ENCODE measurements around the gene ADAMTSL3. TPM values are rescaled to one million over a fixed set of nuclear protein-coding genes. Genes with fewer than 3 reads are reported as not detected.

Gene ADAMTSL3
- polyA plus RNA-seq, 1 experiment, result 0.05 TPM

- POLR2A ChIA-PET, result no interaction called here
- H3K27me3 ChIP-seq (ENCODE audit: control insufficient read depth, insufficient read depth, low read length), result no peaks in the 10 kb centered on the region
- no peak overlapping the region for H3K4me3 ChIP-seq (ENCODE audit: low read depth, low read length)
- no peak for TF ChIP-seq CTCF (IDR thresholded peaks at IDR 0.05; ENCODE audit: low read depth, low read length)
- no peaks in the 10 kb centered on the region for H3K9me3 ChIP-seq (ENCODE audit: control insufficient read depth, insufficient read depth, low read length)
- CTCF ChIA-PET, result no interaction called here
- no peak overlapping the region for H3K27ac ChIP-seq (ENCODE audit: low read depth, low read length)
- DNase-seq (ENCODE audit: low read depth, low spot score), result no peak
These were observed 56.5 kb downstream of the ADAMTSL3 start for GRCh38 chr15:83710452-83710851.

GRCh38 chr15:83711236-83711635, 57.3 kb downstream of the ADAMTSL3 start:
- Histone ChIP-seq H3K4me3 (ENCODE audit: low read depth, low read length) (no peak overlapping the region), H3K9me3 (ENCODE audit: control insufficient read depth, insufficient read depth, low read length) (no peaks in the 10 kb centered on the region), H3K27ac (ENCODE audit: low read depth, low read length) (no peak overlapping the region), H3K27me3 (ENCODE audit: control insufficient read depth, insufficient read depth, low read length) (no peaks in the 10 kb centered on the region)
- no peak for DNase-seq (ENCODE audit: low read depth, low spot score)
- no peak for TF ChIP-seq CTCF (IDR thresholded peaks at IDR 0.05; ENCODE audit: low read depth, low read length)
- CTCF ChIA-PET, result no interaction called here
- POLR2A ChIA-PET, result no interaction called here

GRCh38 chr15:83713242-83713641, 59.3 kb downstream of the ADAMTSL3 start:
- POLR2A ChIA-PET, result no interaction called here
- TF ChIP-seq CTCF (IDR thresholded peaks at IDR 0.05; ENCODE audit: low read depth, low read length), result no peak
- CTCF ChIA-PET, result no interaction called here

GRCh38 chr15:83714939-83715628, 61.2 kb downstream of the ADAMTSL3 start:
- Histone ChIP-seq H3K4me3 (ENCODE audit: low read depth, low read length) (no peak overlapping the region), H3K27me3 (ENCODE audit: control insufficient read depth, insufficient read depth, low read length) (no peaks in the 10 kb centered on the region), H3K9me3 (ENCODE audit: control insufficient read depth, insufficient read depth, low read length) (no peaks in the 10 kb centered on the region), H3K27ac (ENCODE audit: low read depth, low read length) (no peak overlapping the region)
- DNase-seq (ENCODE audit: low read depth, low spot score), result no peak
- POLR2A ChIA-PET, result no interaction called here
- CTCF ChIA-PET, result interaction anchor here (1.5 kb wide), 1 partner anchor 320 kb away, joined by 3 read pairs; no protein-coding TSS in a partner anchor
- TF ChIP-seq CTCF (IDR thresholded peaks at IDR 0.05; ENCODE audit: low read depth, low read length), result no peak

More at GRCh38 chr15:83713242-83713641, 59.3 kb downstream of the ADAMTSL3 start:
- H3K9me3 ChIP-seq (ENCODE audit: control insufficient read depth, insufficient read depth, low read length), result no peaks in the 10 kb centered on the region
- no peak overlapping the region for H3K27ac ChIP-seq (ENCODE audit: low read depth, low read length)
- DNase-seq (ENCODE audit: low read depth, low spot score), result no peak
- no peak overlapping the region for H3K4me3 ChIP-seq (ENCODE audit: low read depth, low read length)
- no peaks in the 10 kb centered on the region for H3K27me3 ChIP-seq (ENCODE audit: control insufficient read depth, insufficient read depth, low read length)

- ChIA-PET CTCF (no interaction called here), POLR2A (no interaction called here)
- no peaks in the 10 kb centered on the region for H3K9me3 ChIP-seq (ENCODE audit: control insufficient read depth, insufficient read depth, low read length)
- DNase-seq (ENCODE audit: low read depth, low spot score), result no peak
- H3K4me3 ChIP-seq (ENCODE audit: low read depth, low read length), result no peak overlapping the region
- no peaks in the 10 kb centered on the region for H3K27me3 ChIP-seq (ENCODE audit: control insufficient read depth, insufficient read depth, low read length)
- no peak for TF ChIP-seq CTCF (IDR thresholded peaks at IDR 0.05; ENCODE audit: low read depth, low read length)
- H3K27ac ChIP-seq (ENCODE audit: low read depth, low read length), result no peak overlapping the region
These were observed 62.7 kb downstream of the ADAMTSL3 start for GRCh38 chr15:83716605-83717004.

Data from AG04450 (cell line).